Activated CD8-positive, alpha-beta memory T cell treated with anti-CD3 and anti-CD28 coated beads, Interleukin-2, amount 50 U/mL, for 4 hours (primary cell): ENCODE data around the gene CX3CR1.

Experiments used
- DNase-seq: peaks from one replicate; pipeline ENCODE4 v3.0.0-alpha.2; 2020

The CX3CR1 gene

DNA sequence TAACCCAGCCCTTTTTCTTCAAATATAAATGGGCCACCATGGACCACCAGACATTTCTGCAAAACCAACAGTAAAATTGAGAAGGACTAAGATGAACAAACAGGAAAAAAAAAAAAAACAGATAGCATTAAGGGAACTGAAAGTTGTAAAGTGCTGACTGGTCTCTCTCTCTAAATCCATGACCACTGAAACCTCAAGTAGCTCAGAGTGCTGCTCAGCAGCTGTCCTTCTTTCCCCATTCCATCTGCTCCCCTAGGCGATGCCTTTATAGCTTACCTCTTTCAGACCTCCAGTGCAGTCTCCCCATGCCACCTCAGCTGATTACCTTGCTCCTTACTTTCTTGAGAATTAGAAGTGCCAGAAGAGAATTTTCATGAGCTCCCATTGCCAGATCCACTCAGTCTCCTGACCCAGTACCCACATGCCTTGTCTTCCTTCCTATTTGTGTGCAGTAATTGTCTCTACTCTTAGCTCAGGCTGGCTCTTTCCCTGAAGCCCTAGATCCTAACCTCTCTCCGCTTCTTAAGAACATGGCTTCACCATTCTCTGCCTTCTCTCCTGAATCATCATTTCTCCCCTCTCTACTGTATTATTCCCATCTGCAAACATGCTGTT, 63.6 kb downstream of the CX3CR1 start:
- DNase-seq, result no peak

DNA sequence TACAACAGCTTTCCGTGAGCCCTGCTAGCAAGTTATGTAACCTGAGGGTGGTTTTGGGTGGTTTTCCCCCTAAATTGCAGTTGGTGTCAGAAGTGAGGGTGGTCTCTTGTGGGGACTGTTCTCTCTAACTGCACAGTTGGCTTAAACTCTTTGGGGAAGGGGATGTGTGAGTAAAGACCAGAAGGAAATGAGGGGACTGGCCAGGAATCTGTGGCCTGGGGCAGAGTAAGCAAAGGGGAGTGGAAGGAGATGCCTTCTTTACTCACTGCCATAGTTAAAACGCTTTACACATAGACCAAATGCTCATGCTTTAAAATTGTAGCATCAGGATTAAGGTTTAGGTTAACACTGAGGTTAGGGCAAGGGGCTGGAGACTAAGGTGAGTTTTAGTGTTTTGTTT, 66.2 kb downstream of the CX3CR1 start:
- no peak for DNase-seq
